DMS114 treated with DMSO at 0.1 percent for 48 hours (cell line): ENCODE measurements around the gene PGM2.

Source experiments
- DNase-seq: peaks from one replicate; lab custom pipeline; 2025; ENCODE audit not compliant: unreplicated experiment; lab: John Stamatoyannopoulos, UW

The PGM2 gene

GRCh38 chr4:37860266-37860665 is 33.8 kb downstream of the PGM2 start:
- DNase-seq, result no peak

GRCh38 chr4:37862961-37863360 is 36.5 kb downstream of the PGM2 start:
- no peak for DNase-seq

DNA sequence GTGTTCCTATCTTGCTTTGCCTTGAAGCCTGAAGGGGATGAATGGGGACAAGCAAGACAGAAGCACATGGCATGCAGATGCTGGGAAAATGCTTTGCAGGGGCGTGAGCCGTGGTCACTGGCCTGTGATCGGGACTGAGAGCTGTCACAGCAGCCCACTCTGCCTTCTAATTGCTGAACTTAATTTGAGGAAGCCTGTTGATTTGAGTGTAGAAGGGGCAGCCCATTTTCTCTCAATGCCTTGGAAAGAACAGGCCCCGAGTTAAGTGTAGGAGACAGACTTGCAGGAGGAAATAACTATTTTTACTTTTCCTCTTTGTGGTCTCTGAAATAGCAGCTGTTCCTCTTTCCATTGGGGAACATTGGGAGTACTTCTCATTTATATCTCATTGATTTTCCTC is 38.3 kb downstream of the PGM2 start:
- no peak for DNase-seq

DNA sequence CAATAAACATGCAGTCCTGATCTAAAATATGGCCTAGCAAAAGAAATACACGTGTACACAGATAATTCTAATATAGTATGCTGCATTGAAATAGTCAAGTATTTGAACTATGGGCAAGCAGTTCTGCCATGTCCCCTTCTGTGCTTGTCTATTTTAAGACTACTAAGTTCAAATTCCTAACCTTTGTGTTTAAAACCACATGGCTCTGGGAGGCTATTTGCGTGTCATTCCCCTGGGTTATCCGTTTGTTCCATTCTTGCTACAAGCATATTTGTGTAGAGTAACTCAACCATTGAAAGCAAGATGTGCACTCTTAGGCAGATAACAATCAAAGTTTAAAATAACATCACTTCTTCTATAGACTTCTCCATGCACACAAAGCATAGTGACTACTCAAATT is 39.0 kb downstream of the PGM2 start:
- no peak for DNase-seq

DNA sequence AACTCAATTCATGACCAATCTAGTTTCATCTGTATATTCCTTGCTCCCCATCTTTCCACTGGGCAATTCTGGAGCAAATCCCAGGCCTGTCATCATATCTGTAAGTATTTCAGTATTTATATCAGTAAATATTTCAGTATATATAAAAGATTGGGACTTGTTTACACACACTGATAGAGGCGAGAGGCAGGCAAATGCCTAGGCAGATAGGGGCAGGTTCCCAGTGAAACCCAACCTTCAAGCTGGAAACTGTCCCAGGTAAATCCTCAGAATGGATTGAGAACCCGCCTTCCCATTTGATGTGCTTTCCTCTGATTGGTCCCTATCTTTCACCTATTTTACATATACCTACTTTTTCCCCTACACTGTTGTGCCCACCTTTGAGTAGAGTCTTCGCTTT is 40.6 kb downstream of the PGM2 start:
- no peak for DNase-seq

DNA sequence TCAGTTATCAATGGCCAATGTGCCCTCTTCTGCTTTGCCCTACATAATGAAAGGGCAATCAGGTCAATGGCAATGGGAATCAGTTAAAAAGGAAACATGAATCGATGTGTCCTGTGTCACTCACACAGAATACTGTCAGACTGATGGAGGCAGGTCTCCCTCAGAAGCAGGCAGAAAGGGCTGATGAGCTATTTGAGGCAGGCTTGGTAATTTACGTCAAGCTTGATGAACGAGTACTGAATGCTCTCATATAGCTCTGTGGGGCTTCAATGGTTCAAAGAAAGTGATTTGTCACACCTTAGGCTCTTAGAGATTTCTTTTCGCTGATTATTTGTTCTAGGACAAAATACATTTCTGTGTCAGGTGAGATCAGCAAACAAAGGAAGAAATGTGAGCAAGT is 41.8 kb downstream of the PGM2 start:
- no peak for DNase-seq

DNA sequence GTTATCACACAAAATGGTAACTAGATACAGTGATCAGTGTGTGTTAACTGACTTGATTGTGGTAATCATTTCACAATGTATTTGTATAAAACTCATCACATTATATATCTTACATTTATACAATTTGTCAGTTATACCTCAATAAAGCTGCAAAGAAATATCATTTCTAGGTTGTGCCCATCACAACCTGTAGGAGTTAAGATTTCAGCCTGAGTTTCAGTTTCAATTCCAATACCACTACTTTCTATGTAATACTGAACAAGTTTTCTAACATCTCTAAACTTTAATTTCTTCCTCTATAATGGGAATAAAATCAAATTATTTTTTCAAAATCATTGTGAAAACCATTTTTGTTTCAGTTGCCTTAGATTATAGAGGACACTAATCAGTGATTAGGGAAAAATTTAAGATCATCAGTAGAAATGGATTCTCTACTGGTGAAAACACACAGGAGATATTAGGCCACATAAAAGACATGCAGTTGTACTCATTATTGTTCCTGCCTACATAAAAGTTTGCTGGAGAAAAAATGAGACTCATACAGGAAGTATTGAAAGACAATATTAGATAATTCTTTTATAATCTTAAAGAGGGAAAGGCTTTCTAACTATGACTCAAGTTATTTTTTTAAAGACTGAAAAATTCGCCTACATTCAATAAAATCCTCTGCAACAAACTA is 46.0 kb downstream of the PGM2 start:
- DNase-seq, result no peak

- DNase-seq, result no peak
Measured at GRCh38 chr4:37873386-37873785, 46.9 kb downstream of the PGM2 start.

GRCh38 chr4:37876156-37876555 is 49.7 kb downstream of the PGM2 start:
- DNase-seq, result no peak

- DNase-seq, result no peak
Measured at GRCh38 chr4:37879365-37879764, 52.9 kb downstream of the PGM2 start.

DNA sequence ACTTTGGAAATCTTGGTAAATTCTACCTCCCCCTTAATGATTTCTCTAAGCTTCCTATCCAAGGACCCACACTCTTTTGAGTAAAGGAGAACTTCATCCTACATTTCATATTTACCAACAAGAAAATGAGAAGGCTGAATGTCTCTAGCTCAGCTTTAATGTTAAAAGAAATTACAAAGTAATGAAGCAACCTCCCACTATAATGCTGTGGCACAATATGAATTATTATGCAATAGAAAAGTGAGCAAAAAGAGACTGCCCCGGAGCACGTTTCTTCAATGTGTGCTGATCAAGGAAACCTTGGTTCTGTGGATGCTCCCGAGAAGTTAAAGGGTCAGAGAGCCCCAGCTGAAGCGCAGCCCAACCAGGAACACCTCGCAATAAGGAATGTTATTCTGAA is 55.3 kb downstream of the PGM2 start:
- DNase-seq, result no peak

GRCh38 chr4:37882665-37883296 is 56.3 kb downstream of the PGM2 start:
- DNase-seq, result no peak

DNA sequence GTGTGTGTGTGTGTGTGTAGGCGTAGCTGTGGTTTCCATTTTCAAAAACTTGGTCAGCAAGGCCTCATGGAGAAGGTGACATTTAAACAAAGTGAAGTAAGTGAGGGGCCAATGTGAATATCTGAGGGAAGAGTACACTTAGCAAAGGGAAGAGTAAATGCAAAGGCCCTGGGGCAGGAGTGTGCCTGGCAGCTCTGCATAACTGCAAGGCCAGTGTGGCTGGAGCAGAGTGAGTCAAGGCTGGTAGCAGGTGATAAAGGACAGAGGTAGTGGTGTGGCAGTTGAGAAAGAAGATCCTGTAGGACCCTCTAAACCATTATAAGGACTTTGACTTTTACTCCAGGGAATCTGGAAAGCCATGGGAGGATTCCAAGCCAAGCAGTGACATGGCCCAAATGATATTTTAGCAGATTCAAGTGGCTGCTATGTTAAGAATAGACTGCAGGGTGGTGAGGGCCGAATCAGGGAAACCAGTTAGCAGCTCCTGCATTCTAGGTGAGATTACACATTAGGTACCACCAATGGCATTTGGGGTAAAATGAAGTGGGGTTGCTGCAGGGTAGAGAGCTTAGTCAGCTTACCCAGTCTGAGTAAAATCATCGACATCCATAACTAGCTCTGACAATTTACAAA is 58.5 kb downstream of the PGM2 start:
- no peak for DNase-seq

GRCh38 chr4:37885496-37885895 is 59.0 kb downstream of the PGM2 start:
- no peak for DNase-seq

DNA sequence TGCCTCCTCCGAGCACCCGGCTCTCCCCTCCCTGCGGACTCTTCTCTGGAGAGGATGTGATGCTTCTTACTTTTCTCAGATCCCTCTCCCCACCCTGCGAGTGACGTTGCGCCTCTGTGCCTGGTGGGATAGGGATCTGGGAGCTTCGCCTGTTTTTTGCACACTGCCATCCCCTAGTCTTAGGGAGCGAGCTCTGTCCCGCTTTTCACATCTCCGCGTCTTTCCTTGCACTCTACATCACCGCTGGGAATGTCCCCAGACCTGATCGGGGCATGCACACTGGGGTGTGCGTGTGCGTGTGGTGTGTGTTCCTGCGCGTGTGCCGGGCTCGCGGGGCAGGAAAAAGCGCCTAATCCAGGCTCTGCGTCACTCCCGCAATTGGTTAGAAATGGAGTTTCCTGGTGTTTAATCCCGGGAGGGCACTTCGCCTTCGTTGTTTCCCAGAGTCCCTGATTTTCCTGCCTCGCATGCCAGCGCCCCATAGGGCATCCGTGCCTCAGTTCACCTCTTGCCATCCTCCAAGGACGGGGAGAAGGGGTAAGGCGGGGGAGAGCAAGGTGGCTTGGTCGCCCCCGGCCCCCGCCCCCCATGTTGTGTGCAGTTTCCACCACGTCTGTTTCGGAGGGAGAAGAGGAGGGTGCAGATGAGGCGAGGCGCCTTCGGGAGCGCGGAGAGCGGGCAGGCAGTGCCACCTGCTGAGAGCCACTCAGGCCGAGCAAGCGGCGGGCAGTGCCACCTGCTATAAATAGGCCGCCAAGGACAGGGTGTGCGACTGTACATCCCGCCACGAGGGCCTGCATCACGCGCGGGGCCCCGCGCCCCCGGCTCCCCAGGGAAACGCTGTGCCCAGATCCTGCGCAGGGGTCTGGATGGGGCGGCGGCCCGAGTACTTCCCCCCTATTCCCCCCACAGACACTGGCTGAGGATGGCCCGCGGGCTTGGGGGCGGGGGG is 63.6 kb downstream of the PGM2 start:
- no peak for DNase-seq

- no peak for DNase-seq
Measured at GRCh38 chr4:37890801-37891259, 64.3 kb downstream of the PGM2 start, which contains the start of gene TBC1D1. Gene TBC1D1, plus strand, starts transcription at chr4:37891084. Its CDS starts 11,012 bp downstream, at chr4:37902096.

- DNase-seq, result no peak
Measured at GRCh38 chr4:37891260-37892159, 65.0 kb downstream of the PGM2 start.

DNA sequence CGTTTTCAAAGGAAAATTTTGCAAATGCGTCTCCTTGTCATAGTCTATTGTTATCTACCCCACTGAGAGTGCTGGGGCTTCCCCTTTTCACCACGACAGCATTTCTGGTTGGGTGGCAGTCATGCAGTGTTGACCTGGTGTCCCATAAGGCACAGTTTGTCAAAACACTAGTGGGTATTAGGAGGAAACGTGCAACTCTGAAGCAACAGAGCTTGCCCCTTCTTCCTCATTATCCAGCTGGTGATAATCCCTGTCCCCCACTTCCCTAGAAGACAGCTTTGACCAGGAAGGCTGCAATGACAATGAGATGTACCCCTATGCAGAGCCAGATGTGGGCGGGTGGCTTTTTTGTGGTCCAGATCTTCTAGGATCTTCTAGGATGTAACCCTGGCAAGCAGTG is 66.2 kb downstream of the PGM2 start:
- DNase-seq, result no peak

DNA sequence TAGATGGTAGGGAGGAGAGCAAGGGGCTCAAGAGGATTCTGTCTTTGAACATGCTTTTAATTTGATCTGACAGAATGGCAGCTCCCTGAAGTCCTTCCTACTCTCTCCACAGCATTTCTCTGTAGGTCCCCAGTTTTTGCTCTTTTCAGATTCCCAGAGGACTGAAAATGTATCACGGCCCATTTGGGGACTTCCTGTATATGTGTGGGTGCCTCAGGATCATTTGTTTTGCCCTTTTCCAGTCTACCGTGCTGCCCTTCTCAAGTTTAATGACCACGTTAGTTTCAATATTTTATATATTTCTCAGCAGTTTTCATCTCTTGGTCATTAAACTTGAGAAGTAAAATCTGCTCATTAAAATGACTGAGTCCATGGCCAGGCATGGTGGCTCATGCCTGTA is 66.7 kb downstream of the PGM2 start:
- DNase-seq, result no peak

- no peak for DNase-seq
Measured at GRCh38 chr4:37895271-37895670, 68.8 kb downstream of the PGM2 start.
